A549 (cell line): ENCODE results near the gene PIK3R4. TPM values are rescaled to one million over a fixed set of nuclear protein-coding genes. Genes with fewer than 3 reads are reported as not detected.

ENCODE experiments used
- ATAC-seq, 2 experiments: fragments of 200-7000 bp in 1 of 2; fragments of >200 bp in 1 of 2; cut with Nextera tagmentation in 1 of 2; cut with Tn5 transposase in 1 of 2; 3 replicates each; pipeline versions ENCODE4 v1.8.0 to v1.9.1; 2018 to 2020; ENCODE audit warnings: mild to moderate bottlenecking in 1 of 2, moderate library complexity in 1 of 2
- CTCF ChIA-PET: fragments of 300-600 bp; sonication (Branson Sonifier 250); formaldehyde crosslinking; extraction: SDS; loops from one replicate; lab custom pipeline; 2021; ENCODE audit warnings: antibody characterized with exemption, inconsistent platforms; lab: Yijun Ruan, JAX
- POLR2A ChIA-PET: fragments of 350-600 bp; formaldehyde crosslinking; extraction: SDS; loops from one replicate; lab custom pipeline; 2021; ENCODE audit warnings: antibody characterized with exemption, inconsistent platforms; lab: Yijun Ruan, JAX
- DNase-seq, 2 experiments: peaks; one replicate each; pipeline versions ENCODE4 v3.0.0 to v3.0.0-alpha.2; 2011 to 2016; ENCODE audit warnings: low read depth in 1 of 2, low spot score in 1 of 2
- FAIRE-seq: peaks from 2 replicates; lab custom pipeline; 2011; peaks lifted over from hg19 to GRCh38; lab: Jason Lieb, UNC
- H3K27ac ChIP-seq, 2 experiments: fragments of >200 bp; sonication (Bioruptor Twin); formaldehyde crosslinking; 3 replicates each; pipeline ENCODE4 v1.5.1; 2016 to 2017
- H3K4me1 ChIP-seq: fragments of >200 bp; sonication (Bioruptor Twin); formaldehyde crosslinking; 3 replicates; pipeline ENCODE4 v1.6.1; 2016
- H3K4me2 ChIP-seq: fragments of >200 bp; sonication (Bioruptor Twin); formaldehyde crosslinking; 3 replicates; pipeline ENCODE4 v1.6.1; 2016
- H3K4me3 ChIP-seq: fragments of >200 bp; sonication (Bioruptor Twin); formaldehyde crosslinking; 3 replicates; pipeline ENCODE4 v1.5.1; 2016
- H3K9me3 ChIP-seq: fragments of >200 bp; sonication (Bioruptor Twin); formaldehyde crosslinking; 3 replicates; pipeline ENCODE4 v1.6.1; 2016
- ATOH8 ChIP-seq: fragments of 250-450 bp; sonication (Bioruptor Pico); IDR thresholded peaks from 2 replicates; pipeline ENCODE4 v1.5.0; 2020; ENCODE audit warnings: low read depth, mild to moderate bottlenecking, moderate library complexity
- CBX2 ChIP-seq: fragments of 200-600 bp; sonication (generic); IDR thresholded peaks from 2 replicates; pipeline ENCODE4 v1.6.1; 2016; ENCODE audit warnings: low read depth, mild to moderate bottlenecking, borderline replicate concordance
- CBX8 ChIP-seq: fragments of 200-600 bp; sonication (generic); IDR thresholded peaks from 2 replicates; pipeline ENCODE4 v1.6.1; 2016
- E2F6 ChIP-seq: IDR thresholded peaks from 2 replicates; pipeline ENCODE4 v1.6.1; 2012; ENCODE audit warnings: low read depth, borderline replicate concordance
- EHF ChIP-seq: fragments of 250-450 bp; sonication (Bioruptor Pico); IDR thresholded peaks from 2 replicates; pipeline ENCODE4 v1.5.0; 2020; ENCODE audit warnings: mild to moderate bottlenecking
- EHMT2 ChIP-seq: fragments of 200-600 bp; sonication (generic); IDR thresholded peaks from 2 replicates; pipeline ENCODE4 v1.6.1; 2016; ENCODE audit warnings: antibody characterized with exemption, low read depth, mild to moderate bottlenecking, moderate library complexity
- EP300 ChIP-seq, 2 experiments: fragments of >200 bp; sonication (Bioruptor Twin); formaldehyde crosslinking; IDR thresholded peaks; 2 replicates in 1 of 2; 3 replicates in 1 of 2; pipeline ENCODE4 v1.6.1; 2016 to 2017
- FOSB ChIP-seq: fragments of 250-450 bp; sonication (Bioruptor Pico); IDR thresholded peaks from 2 replicates; pipeline ENCODE4 v1.5.0; 2020; ENCODE audit warnings: mild to moderate bottlenecking, moderate library complexity
- GATA3 ChIP-seq: IDR thresholded peaks from 2 replicates; pipeline ENCODE4 v1.6.1; 2012; ENCODE audit warnings: borderline replicate concordance
- HOXB13 ChIP-seq: fragments of 250-450 bp; sonication (Bioruptor Pico); IDR thresholded peaks from 2 replicates; pipeline ENCODE4 v1.5.0; 2020; ENCODE audit warnings: low read depth, mild to moderate bottlenecking, moderate library complexity
- HOXB5 ChIP-seq: fragments of 250-450 bp; sonication (Bioruptor Pico); IDR thresholded peaks from 2 replicates; pipeline ENCODE4 v1.5.0; 2020; ENCODE audit warnings: mild to moderate bottlenecking, moderate library complexity
- JUN ChIP-seq, 2 experiments: fragments of >200 bp; sonication (Bioruptor Twin); formaldehyde crosslinking; IDR thresholded peaks; 2 replicates in 1 of 2; 3 replicates in 1 of 2; pipeline ENCODE4 v1.6.1; 2016 to 2017
- KDM1A ChIP-seq: fragments of 200-600 bp; sonication (generic); IDR thresholded peaks from 2 replicates; pipeline ENCODE4 v1.6.1; 2016; ENCODE audit warnings: low read depth, mild to moderate bottlenecking
- KDM5A ChIP-seq: fragments of 200-600 bp; sonication (generic); IDR thresholded peaks from 2 replicates; pipeline ENCODE4 v1.6.1; 2016; ENCODE audit warnings: antibody characterized with exemption, mild to moderate bottlenecking
- NFE2L2 ChIP-seq: fragments of 150-350 bp; conservative IDR thresholded peaks from 2 replicates; pipeline ENCODE4 v1.6.1; 2014; ENCODE audit warnings: low read length
- NPAS2 ChIP-seq: fragments of 250-450 bp; sonication (Bioruptor Pico); IDR thresholded peaks from 2 replicates; pipeline ENCODE4 v1.8.0; 2022; ENCODE audit warnings: mild to moderate bottlenecking, moderate library complexity, borderline replicate concordance
- PHF8 ChIP-seq: fragments of 200-600 bp; sonication (generic); IDR thresholded peaks from 2 replicates; pipeline ENCODE4 v1.6.1; 2016; ENCODE audit warnings: low read depth, mild to moderate bottlenecking, antibody characterized with exemption, moderate library complexity, borderline replicate concordance
- RAD21 ChIP-seq, 2 experiments: fragments of >200 bp in 1 of 2; sonication (Bioruptor Twin) in 1 of 2; formaldehyde crosslinking in 1 of 2; IDR thresholded peaks in 1 of 2; conservative IDR thresholded peaks in 1 of 2; 2 replicates in 1 of 2; 3 replicates in 1 of 2; pipeline ENCODE4 v1.6.1; 2012 to 2018; ENCODE audit warnings: inconsistent platforms in 1 of 2
- RCOR1 ChIP-seq: fragments of 150-350 bp; IDR thresholded peaks from 2 replicates; pipeline ENCODE4 v1.6.1; 2014; ENCODE audit warnings: antibody characterized with exemption, low read length, low read depth
- REST ChIP-seq: fragments of 200-600 bp; sonication (generic); IDR thresholded peaks from 2 replicates; pipeline ENCODE4 v1.6.1; 2016; ENCODE audit warnings: antibody characterized with exemption, mild to moderate bottlenecking, moderate library complexity
- RNF2 ChIP-seq: fragments of 200-600 bp; sonication (generic); IDR thresholded peaks from 2 replicates; pipeline ENCODE4 v1.6.1; 2016; ENCODE audit warnings: low read depth, mild to moderate bottlenecking, antibody characterized with exemption, moderate library complexity, borderline replicate concordance
- SMC3 ChIP-seq: fragments of >200 bp; sonication (Bioruptor Twin); formaldehyde crosslinking; IDR thresholded peaks from 3 replicates; pipeline ENCODE4 v1.6.1; 2018; ENCODE audit warnings: inconsistent platforms
- ZC3H11A ChIP-seq: fragments of 450-650 bp; IDR thresholded peaks from 2 replicates; pipeline ENCODE4 v1.6.1; 2014; ENCODE audit warnings: antibody characterized with exemption, mild to moderate bottlenecking
- ZNF302 ChIP-seq: fragments of 250-450 bp; sonication (Bioruptor Pico); IDR thresholded peaks from 2 replicates; pipeline ENCODE4 v1.9.0; 2021; ENCODE audit warnings: inconsistent platforms, mild to moderate bottlenecking, moderate library complexity
- ZSCAN20 ChIP-seq: fragments of 250-450 bp; sonication (Bioruptor Pico); IDR thresholded peaks from 2 replicates; pipeline ENCODE4 v1.8.0; 2022; ENCODE audit warnings: mild to moderate bottlenecking, moderate library complexity
- WGBS: methylation state at CpG from one replicate; pipeline ENCODE4 v1.1.6; 2017; ENCODE audit errors: missing lambda C conversion rate; 5-methylcytosine and 5-hydroxymethylcytosine counted together
- polyA plus RNA-seq, 4 experiments: library from polyadenylated mRNA; depleted of rRNA in 3 of 4; stranded (reverse); fragments of >200 nt; fragmentation: RNase III in 1 of 4; extraction: RNeasy Plus Mini Kit Qiagen cat#74134 plus additional on column Dnase treatment in 1 of 4; gene quantifications; 2 replicates in 3 of 4; 3 replicates in 1 of 4; pipeline ENCODE4 v1.2.3, GENCODE V29; 2011 to 2017
- TF ChIP-seq, protein P1 (sequence below): fragments of >200 bp; sonication (Bioruptor Twin); formaldehyde crosslinking; IDR thresholded peaks from 2 replicates; pipeline ENCODE4 v1.6.1; 2016

The PIK3R4 gene
- polyA plus RNA-seq, 2 of the 4 experiments (the other 2 are of a cell fraction) = 18.2 to 27.8 TPM

DNA sequence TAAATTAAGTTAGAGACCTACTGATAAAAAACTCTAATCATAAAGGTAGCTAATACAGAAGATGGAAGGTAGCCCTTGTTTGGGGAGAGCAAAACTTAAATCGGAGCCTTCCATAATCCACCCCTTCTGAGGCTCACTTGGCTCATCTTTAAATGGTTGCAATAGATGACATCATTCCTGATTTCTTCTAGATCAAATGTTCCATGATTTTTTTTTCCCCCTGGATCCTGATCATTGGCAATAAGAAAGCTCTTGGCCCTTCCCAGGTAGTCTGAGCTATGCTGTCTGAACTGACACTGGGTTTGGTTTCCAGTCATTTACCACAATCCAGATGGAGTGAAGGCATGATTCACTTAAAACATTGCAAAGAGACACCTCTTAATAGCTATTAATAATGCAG lies 92.5 kb downstream of the PIK3R4 start:
- no peak overlapping the region for H3K27ac ChIP-seq
- no peak for FAIRE-seq
- 96% methylated on average over 1 of the region's 1 CpG for WGBS
- no peaks in the 10 kb centered on the region for H3K4me1 ChIP-seq
- no peak for DNase-seq
- ChIA-PET POLR2A (no interaction called here), CTCF (interaction anchor here (0.8 kb wide), 1 partner anchor 378 kb away, joined by 3 read pairs; no protein-coding TSS in a partner anchor)
- H3K9me3 ChIP-seq = no peaks in the 10 kb centered on the region
- no peak overlapping the region for H3K4me2 ChIP-seq
- TF ChIP-seq REST (no peak), EP300 (IDR thresholded peaks at IDR 0.05) (no peak), RCOR1 (no peak), FOSB (CRISPR knock-in tag) (no peak), JUN (IDR thresholded peaks at IDR 0.05) (no peak), ZSCAN20 (CRISPR knock-in tag) (no peak), ATOH8 (no peak), NPAS2 (CRISPR knock-in tag) (no peak), ZNF302 (CRISPR knock-in tag) (no peak), RNF2 (no peak), NFE2L2 (no peak), EHMT2 (no peak), SMC3 (no peak), E2F6 (no peak)
- TF ChIP-seq, protein P1, sequence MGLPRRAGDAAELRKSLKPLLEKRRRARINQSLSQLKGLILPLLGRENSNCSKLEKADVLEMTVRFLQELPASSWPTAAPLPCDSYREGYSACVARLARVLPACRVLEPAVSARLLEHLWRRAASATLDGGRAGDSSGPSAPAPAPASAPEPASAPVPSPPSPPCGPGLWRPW = no peak
- H3K4me3 ChIP-seq = no peak overlapping the region
- no peak for ATAC-seq

- no peak for DNase-seq
- POLR2A ChIA-PET = no interaction called here
- Histone ChIP-seq H3K27ac (no peak overlapping the region), H3K4me1 (no peaks in the 10 kb centered on the region), H3K4me2 (no peak overlapping the region), H3K4me3 (no peak overlapping the region), H3K9me3 (no peaks in the 10 kb centered on the region)
- TF ChIP-seq KDM1A (no peak), RCOR1 (no peak)
- no peak for FAIRE-seq
- no peak for ATAC-seq
- CTCF ChIA-PET = no interaction called here
- WGBS = 83% methylated on average over 29 of the region's 30 CpGs
Measured at GRCh38 chr3:130649061-130649654, 97.5 kb downstream of the PIK3R4 start.

- Histone ChIP-seq H3K27ac (no peak overlapping the region), H3K4me2 (no peak overlapping the region), H3K9me3 (no peaks in the 10 kb centered on the region), H3K4me1 (no peaks in the 10 kb centered on the region), H3K4me3 (no peak overlapping the region)
- ChIA-PET POLR2A (no interaction called here), CTCF (no interaction called here)
- 73% methylated on average over 2 of the region's 2 CpGs for WGBS
- ATAC-seq (no peak), FAIRE-seq (no peak), DNase-seq (no peak)
- TF ChIP-seq SMC3 (no peak), ZNF302 (CRISPR knock-in tag) (no peak), PHF8 (no peak), ZC3H11A (no peak), NPAS2 (CRISPR knock-in tag) (no peak), CBX8 (no peak), ZSCAN20 (CRISPR knock-in tag) (no peak), HOXB5 (CRISPR knock-in tag) (no peak), HOXB13 (no peak), NFE2L2 (no peak), RNF2 (no peak), EHMT2 (no peak), GATA3 (no peak), RAD21 (conservative IDR thresholded peaks at IDR 0.05 in 1 of 2, IDR thresholded peaks at IDR 0.05 in 1 of 2) (no peak), ATOH8 (no peak), CBX2 (no peak), EHF (no peak), KDM5A (no peak)
Measured at GRCh38 chr3:130648293-130648692, 98.3 kb downstream of the PIK3R4 start.
